ENCODE measurements around the gene ZFYVE9. TPM values are rescaled to one million over a fixed set of nuclear protein-coding genes. Genes with fewer than 3 reads are reported as not detected.

Gene ZFYVE9
- total and polyA plus RNA-seq, 2 of the 8 experiments (the other 6 are each of a cell fraction or from before 2014, with no cell fraction given): 5.8 to 26.5 TPM

- Histone ChIP-seq H4K91ac (replicated peaks; ENCODE audit: insufficient read length, low read length) (no peak overlapping the region), H3K79me2 (ENCODE audit: control insufficient read depth in 1 of 2, insufficient read depth in 2 of 2, low read length in 2 of 2) (no peaks in the 10 kb centered on the region), H2BK20ac (ENCODE audit: low read length) (no peak overlapping the region), H3K36me3 (ENCODE audit: control insufficient read depth in 2 of 4, insufficient read depth in 4 of 4, low read length in 3 of 4) (no peaks in the 10 kb centered on the region), H3K4me2 (ENCODE audit: insufficient read depth in 1 of 2, low read depth in 2 of 2, low read length in 2 of 2) (no peak overlapping the region), H3K14ac (ENCODE audit: insufficient read length) (no peak overlapping the region), H3K27me3 (replicated peaks in 1 of 4; ENCODE audit: control insufficient read depth in 3 of 4, extremely low read depth in 1 of 4, insufficient read depth in 3 of 4, low read length in 3 of 4) (no peaks in the 10 kb centered on the region), H2BK5ac (ENCODE audit: low read depth, low read length) (no peak overlapping the region), H2AK5ac (ENCODE audit: low read depth, low read length) (no peak overlapping the region), H3K9ac (replicated peaks in 1 of 4; ENCODE audit: extremely low read depth in 1 of 4, low read depth in 3 of 4, low read length in 3 of 4) (no peak overlapping the region), H2AFZ (ENCODE audit: low read length) (no peak overlapping the region), H4K20me1 (replicated peaks in 1 of 2; ENCODE audit: control insufficient read depth in 1 of 2, insufficient read depth in 2 of 2, low read length in 2 of 2) (no peaks in the 10 kb centered on the region), H4K5ac (ENCODE audit: insufficient read length, low read depth, low read length) (no peak overlapping the region), H3K56ac (replicated peaks; ENCODE audit: insufficient read length, low read depth, low read length) (no peak overlapping the region), H2BK120ac (replicated peaks; ENCODE audit: low read depth, low read length) (no peak overlapping the region), H3K4me1 (replicated peaks in 1 of 4; ENCODE audit: control insufficient read depth in 3 of 4, insufficient read depth in 4 of 4, low read length in 3 of 4) (no peaks in the 10 kb centered on the region), H3K18ac (ENCODE audit: extremely low read depth, low read length) (no peak overlapping the region), H3K4me3 (ENCODE audit: extremely low read depth in 1 of 4, insufficient read depth in 2 of 4, low read depth in 3 of 4, low read length in 4 of 4) (no peak overlapping the region), H3K27ac (ENCODE audit: low read depth, low read length) (no peak overlapping the region), H3K4ac (replicated peaks; ENCODE audit: insufficient read length, low read depth, low read length) (no peak overlapping the region), H4K8ac (ENCODE audit: extremely low read depth, insufficient read depth, low read length) (no peak overlapping the region), H2BK12ac (ENCODE audit: low read depth, low read length) (no peak overlapping the region), H3K9me3 (ENCODE audit: insufficient read depth in 2 of 2, low read depth in 1 of 2, low read length in 1 of 2) (no peaks in the 10 kb centered on the region), H2BK15ac (ENCODE audit: low read length) (no peak overlapping the region), H3K23ac (ENCODE audit: insufficient read length) (no peak overlapping the region), H3K79me1 (ENCODE audit: low read depth, low read length) (no peaks in the 10 kb centered on the region), H3K23me2 (ENCODE audit: low read depth, low read length) (no peaks in the 10 kb centered on the region)
- no peak for FAIRE-seq
- 86% methylated on average over 2 of the region's 2 CpGs; no CpG with 5 or more reads in 1 of the 2 experiments for WGBS, 2 experiments (ENCODE audit: extremely low coverage in 1 of 2, insufficient coverage in 1 of 2, insufficient read length in 1 of 2, insufficient replicate concordance in 2 of 2, low coverage in 1 of 2, low lambda C conversion rate in 2 of 2, missing lambda C conversion rate in 1 of 2)
- ChIA-PET POLR2A (ENCODE audit: partially characterized antibody) (no interaction called here), CTCF (ENCODE audit: partially characterized antibody) (no interaction called here)
- no peak for DNase-seq (ENCODE audit: low read depth in 1 of 2, low spot score in 2 of 2)
- no peak for TF ChIP-seq CHD7 (IDR thresholded peaks at IDR 0.05; ENCODE audit: insufficient replicate concordance, low read length)
Observed at GRCh38 chr1:52192024-52192423, 50.1 kb downstream of the ZFYVE9 start.

Measured in H1 (cell line).